Activated T-cell treated with anti-CD3 and anti-CD28 coated beads, Interleukin-2, amount 50 U/mL, for 72 hours (primary cell): ENCODE measurements around the gene P2RX4. TPM values are rescaled to one million over a fixed set of nuclear protein-coding genes. Genes with fewer than 3 reads are reported as not detected.
"Not testable (repeated sequence)": the region's sequence is repeated elsewhere in the genome, so short reads cannot be mapped to it uniquely, and the experiment has no call there.

Source experiments
- ATAC-seq, 2 donors: fragments of 150-1000 bp; cut with Tn5 transposase; replicated peaks in 1 of 2; 2 replicates each; pipeline ENCODE4 v1.10.0; 2021; ENCODE audit warnings: moderate library complexity in 2 of 2, mild to moderate bottlenecking in 1 of 2
- DNase-seq, 2 donors: peaks; one replicate each; pipeline ENCODE4 v3.0.0; 2021 to 2022; ENCODE audit warnings: mixed read lengths in 1 of 2
- H3K27ac Mint-ChIP-seq: one replicate; pipeline ENCODE4 v1.8.0; 2022; ENCODE audit warnings: mild to moderate bottlenecking, moderate library complexity, mixed read lengths
- H3K27me3 Mint-ChIP-seq: one replicate; pipeline ENCODE4 v1.8.0; 2022; ENCODE audit warnings: low read depth, mixed read lengths
- H3K36me3 Mint-ChIP-seq, 2 donors: one replicate each; pipeline ENCODE4 v1.8.0; 2022; ENCODE audit warnings: mixed read lengths in 2 of 2, mild to moderate bottlenecking in 1 of 2; ENCODE audit not compliant: insufficient read depth in 2 of 2
- H3K4me1 Mint-ChIP-seq: one replicate; pipeline ENCODE4 v1.8.0; 2022; ENCODE audit warnings: low read depth, mixed read lengths
- H3K4me3 Mint-ChIP-seq, 2 donors: one replicate each; pipeline ENCODE4 v1.8.0; 2022; ENCODE audit warnings: mild to moderate bottlenecking in 2 of 2, mixed read lengths in 2 of 2, moderate library complexity in 2 of 2
- H3K9me3 Mint-ChIP-seq, 2 donors: one replicate each; pipeline ENCODE4 v1.8.0; 2022; ENCODE audit warnings: mixed read lengths in 2 of 2
- total RNA-seq, 2 donors: library from RNA; stranded (reverse); gene quantifications; one replicate each; pipeline ENCODE4 v1.2.3, GENCODE V29; 2022

Gene P2RX4
- total RNA-seq, 2 donors from 2014 or later: 29.7 to 35.1 TPM

DNA sequence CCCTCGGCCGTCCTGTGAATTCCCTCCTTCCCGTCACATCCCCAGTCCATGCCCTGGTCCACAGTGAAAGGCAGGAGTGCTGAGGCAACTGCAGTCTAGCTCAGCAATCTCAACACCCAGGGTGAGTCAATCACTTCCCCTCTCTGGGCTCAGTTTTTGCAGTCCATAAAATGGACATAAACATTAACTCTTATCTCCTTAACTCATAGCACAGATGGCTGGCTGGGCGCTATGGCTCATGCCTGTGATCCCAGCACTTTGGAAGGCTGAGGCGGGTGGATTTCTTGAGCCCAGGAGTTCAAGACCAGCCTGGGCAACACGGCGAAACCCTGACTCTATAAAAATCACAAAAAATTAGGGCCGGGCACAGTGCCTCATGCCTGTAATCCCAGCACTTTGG, 54.2 kb downstream of the P2RX4 start:
- Mint-ChIP-seq H3K27ac (no peak overlapping the region), H3K9me3 (no peaks in the 10 kb centered on the region), H3K4me3 (no peak overlapping the region), H3K4me1 (no peaks in the 10 kb centered on the region), H3K36me3 (peaks cover 0 to 12% of the 10 kb centered on the region in 2 donors), H3K27me3 (no peaks in the 10 kb centered on the region)
- no peak for DNase-seq
- no peak for ATAC-seq

GRCh38 chr12:121264951-121265515, 55.1 kb downstream of the P2RX4 start:
- no peaks in the 10 kb centered on the region for H3K27me3 Mint-ChIP-seq
- no peaks in the 10 kb centered on the region for H3K4me1 Mint-ChIP-seq
- peaks cover 0 to 12% of the 10 kb centered on the region in 2 donors for H3K36me3 Mint-ChIP-seq
- no peaks in the 10 kb centered on the region for H3K9me3 Mint-ChIP-seq
- H3K4me3 Mint-ChIP-seq: no peak overlapping the region
- ATAC-seq (no peak), DNase-seq (no peak)
- H3K27ac Mint-ChIP-seq: no peak overlapping the region

DNA sequence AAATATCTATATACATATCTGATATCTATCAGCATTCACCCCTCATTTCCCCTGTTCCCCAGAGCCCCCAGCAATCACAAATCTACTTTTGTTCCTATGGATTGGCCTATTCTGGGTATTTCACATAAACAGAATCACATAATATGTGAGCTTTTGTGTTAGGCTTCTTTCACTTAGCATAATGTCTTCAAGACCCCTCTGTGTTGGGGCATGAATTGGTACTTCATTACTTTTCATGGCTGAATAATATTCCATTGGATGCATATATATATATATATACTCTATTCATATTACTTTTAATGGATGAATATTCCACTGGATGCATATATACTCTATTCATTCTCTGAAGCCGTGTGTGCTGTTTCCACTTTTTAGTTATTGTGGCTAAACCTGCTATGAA, 57.9 kb downstream of the P2RX4 start:
- H3K4me1 Mint-ChIP-seq: no peaks in the 10 kb centered on the region
- ATAC-seq: no peak
- H3K27me3 Mint-ChIP-seq: no peaks in the 10 kb centered on the region
- no peaks in the 10 kb centered on the region for H3K9me3 Mint-ChIP-seq
- no peak overlapping the region for H3K4me3 Mint-ChIP-seq
- H3K36me3 Mint-ChIP-seq: peaks cover 2 to 12% of the 10 kb centered on the region in 2 donors
- H3K27ac Mint-ChIP-seq: no peak overlapping the region
- no peak for DNase-seq

DNA sequence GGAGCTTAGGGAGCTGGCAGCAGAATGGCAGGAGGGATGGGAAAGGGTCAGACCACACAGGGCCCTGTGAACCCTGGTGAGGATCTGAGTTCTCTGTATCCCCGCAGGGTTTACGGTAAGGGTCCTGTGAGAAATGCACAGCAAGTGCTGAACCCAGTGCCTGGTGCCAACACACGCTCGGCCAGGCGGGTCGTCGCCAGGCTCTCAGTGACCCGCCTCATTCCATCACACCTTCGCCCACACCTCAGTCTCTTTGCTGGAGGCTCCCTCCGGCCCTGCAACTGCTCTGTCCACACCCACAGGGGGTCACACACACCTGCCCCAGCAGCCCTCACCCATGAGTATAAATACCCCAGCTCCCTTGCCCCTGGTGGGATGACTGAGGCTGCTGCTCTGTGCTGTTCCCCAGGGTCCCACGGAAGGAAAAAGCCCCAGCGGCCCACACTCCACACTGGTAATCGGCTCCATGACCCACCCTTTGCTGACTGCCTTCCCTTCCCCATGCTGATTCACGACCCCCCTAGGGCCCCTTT, 63.5 kb downstream of the P2RX4 start:
- H3K4me1 Mint-ChIP-seq: peaks cover 9% of the 10 kb centered on the region
- no peak overlapping the region for H3K27ac Mint-ChIP-seq
- no peaks in the 10 kb centered on the region for H3K27me3 Mint-ChIP-seq
- H3K36me3 Mint-ChIP-seq: peaks cover 2 to 18% of the 10 kb centered on the region in 2 donors
- no peaks in the 10 kb centered on the region for H3K9me3 Mint-ChIP-seq
- ATAC-seq: no peak
- no peak for DNase-seq
- H3K4me3 Mint-ChIP-seq: no peak overlapping the region

DNA sequence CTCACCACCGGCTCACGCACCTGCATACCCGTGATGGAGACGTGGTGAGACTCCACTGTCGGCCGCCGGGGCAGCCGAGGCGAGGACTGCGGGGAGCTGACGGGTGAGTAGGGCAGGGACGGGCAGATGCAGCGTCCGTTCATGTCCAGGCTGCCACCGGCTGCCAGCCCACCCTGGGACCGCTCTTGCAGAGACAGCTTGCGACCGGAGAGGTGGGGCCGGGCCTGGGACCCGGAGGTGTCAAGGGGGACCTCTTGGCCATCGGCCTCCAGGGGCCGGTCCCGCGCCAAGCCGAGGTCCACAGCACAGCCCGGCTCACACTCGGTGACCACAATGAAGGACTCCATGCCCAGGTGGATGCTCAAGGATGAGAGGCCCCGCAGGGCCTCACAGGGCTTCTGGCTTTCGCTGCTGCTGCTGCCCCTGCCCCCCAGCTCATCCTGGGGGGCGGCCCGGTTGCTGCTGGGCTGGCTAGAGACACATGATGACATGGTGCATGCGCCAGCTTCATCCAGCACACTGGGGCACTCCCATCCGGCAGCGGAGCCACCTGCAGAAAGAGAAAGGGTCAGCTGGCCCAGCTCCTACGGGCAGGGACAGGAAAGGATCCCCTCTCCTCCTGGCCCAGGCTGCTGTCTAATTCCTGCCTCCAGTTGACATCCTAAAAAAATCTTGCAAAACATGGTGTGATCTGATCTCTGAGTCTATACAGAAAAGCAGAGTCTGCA, 64.3 kb downstream of the P2RX4 start:
- no peaks in the 10 kb centered on the region for H3K9me3 Mint-ChIP-seq
- ATAC-seq: no peak
- H3K27ac Mint-ChIP-seq: no peak overlapping the region

DNA sequence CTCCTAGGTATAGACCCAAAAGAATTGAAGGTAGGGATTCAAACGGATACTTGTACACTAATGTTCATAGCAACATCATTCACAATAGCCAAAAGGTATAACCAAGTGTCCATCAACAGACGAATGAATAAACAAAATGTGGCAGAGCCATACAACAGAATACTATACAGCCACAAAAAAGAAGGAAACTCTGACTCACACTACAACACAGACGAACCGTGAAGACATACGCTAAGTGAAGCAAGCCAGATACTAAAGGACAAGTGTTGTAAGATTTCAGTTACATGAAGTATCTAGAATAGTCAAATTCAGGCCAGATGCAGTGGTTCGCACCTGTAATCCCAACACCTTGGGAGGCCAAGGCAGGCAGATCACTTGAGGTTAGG, 67.4 kb downstream of the P2RX4 start:
- ATAC-seq (peak in 1 of 2 donors; percentile 33), DNase-seq (no peak)
- Mint-ChIP-seq H3K27me3 (no peaks in the 10 kb centered on the region), H3K9me3 (no peaks in the 10 kb centered on the region), H3K27ac (no peak overlapping the region), H3K36me3 (peaks cover 0 to 7% of the 10 kb centered on the region in 2 donors), H3K4me3 (no peak overlapping the region), H3K4me1 (peaks cover 9% of the 10 kb centered on the region)

More for the DNA sequence above, 64.3 kb downstream of the P2RX4 start:
- Mint-ChIP-seq H3K27me3 (no peaks in the 10 kb centered on the region), H3K4me1 (peaks cover 9% of the 10 kb centered on the region), H3K36me3 (peaks cover 2 to 18% of the 10 kb centered on the region in 2 donors), H3K4me3 (no peak overlapping the region)
- DNase-seq: no peak

- Mint-ChIP-seq H3K4me3 (no peak overlapping the region), H3K9me3 (no peaks in the 10 kb centered on the region), H3K27me3 (no peaks in the 10 kb centered on the region), H3K4me1 (peaks cover 9% of the 10 kb centered on the region), H3K36me3 (peaks cover 0 to 6% of the 10 kb centered on the region in 2 donors), H3K27ac (no peak overlapping the region)
- ATAC-seq: no peak
- no peak for DNase-seq
Observed at GRCh38 chr12:121278169-121279070, 68.5 kb downstream of the P2RX4 start.

DNA sequence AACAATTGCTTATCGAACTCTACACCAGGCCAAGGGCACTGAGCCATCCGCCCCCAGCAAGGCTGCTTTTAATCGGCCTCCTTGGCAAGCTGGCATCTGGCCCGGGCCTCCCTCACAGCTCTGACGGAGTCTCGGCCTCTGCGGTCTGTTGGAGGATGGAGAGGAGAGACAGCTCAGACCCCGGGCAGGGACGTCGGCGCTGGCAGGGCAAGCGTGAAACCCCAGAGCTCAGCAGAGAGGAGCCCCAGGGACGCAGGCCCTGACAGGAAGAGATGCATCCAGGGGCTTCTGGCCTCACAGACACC, 69.1 kb downstream of the P2RX4 start:
- no peak overlapping the region for H3K27ac Mint-ChIP-seq
- no peaks in the 10 kb centered on the region for H3K9me3 Mint-ChIP-seq
- ATAC-seq (no peak), DNase-seq (no peak)
- H3K36me3 Mint-ChIP-seq: peaks cover 0 to 4% of the 10 kb centered on the region in 2 donors
- H3K27me3 Mint-ChIP-seq: no peaks in the 10 kb centered on the region
- no peak overlapping the region for H3K4me3 Mint-ChIP-seq
- peaks cover 9% of the 10 kb centered on the region for H3K4me1 Mint-ChIP-seq

GRCh38 chr12:121279507-121279915, 69.6 kb downstream of the P2RX4 start:
- H3K27me3 Mint-ChIP-seq: no peaks in the 10 kb centered on the region
- no peak overlapping the region for H3K4me3 Mint-ChIP-seq
- peaks cover 0 to 6% of the 10 kb centered on the region in 2 donors for H3K36me3 Mint-ChIP-seq
- no peak overlapping the region for H3K27ac Mint-ChIP-seq
- peaks cover 9% of the 10 kb centered on the region for H3K4me1 Mint-ChIP-seq
- H3K9me3 Mint-ChIP-seq: no peaks in the 10 kb centered on the region
- no peak for ATAC-seq
- no peak for DNase-seq

DNA sequence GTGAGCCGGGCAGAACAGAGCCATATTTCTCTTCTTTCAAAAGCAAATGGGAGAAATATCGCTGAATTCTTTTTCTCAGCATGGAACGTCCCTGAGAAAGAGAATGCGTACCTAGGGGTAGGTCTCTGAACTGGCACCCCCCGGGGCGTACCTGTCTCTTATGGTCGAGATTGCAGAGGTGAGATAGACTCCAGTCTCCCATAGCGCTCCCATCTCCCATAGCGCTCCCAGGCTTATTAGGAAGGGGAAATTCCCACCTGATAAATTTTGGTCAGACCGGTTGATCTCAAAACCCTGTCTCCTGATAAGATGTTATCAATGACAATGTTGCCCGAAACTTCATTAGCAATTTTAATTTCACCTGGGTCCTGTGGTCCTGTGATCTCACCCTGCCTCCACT, 70.6 kb downstream of the P2RX4 start:
- not testable (repeated sequence) for DNase-seq, H3K27me3 Mint-ChIP-seq

GRCh38 chr12:121281116-121281515, 71.2 kb downstream of the P2RX4 start:
- not testable (repeated sequence) for H3K27me3 Mint-ChIP-seq, DNase-seq, H3K4me1 Mint-ChIP-seq, H3K27ac Mint-ChIP-seq, H3K4me3 Mint-ChIP-seq, ATAC-seq, H3K9me3 Mint-ChIP-seq, H3K36me3 Mint-ChIP-seq

More for the DNA sequence above, 70.6 kb downstream of the P2RX4 start:
- not testable (repeated sequence) for H3K36me3 Mint-ChIP-seq, H3K4me1 Mint-ChIP-seq, ATAC-seq, H3K4me3 Mint-ChIP-seq, H3K9me3 Mint-ChIP-seq, H3K27ac Mint-ChIP-seq

- no peaks in the 10 kb centered on the region for H3K27me3 Mint-ChIP-seq
- no peak for ATAC-seq
- no peak overlapping the region for H3K4me3 Mint-ChIP-seq
- H3K36me3 Mint-ChIP-seq: peaks cover 0 to 4% of the 10 kb centered on the region in 2 donors
- no peak overlapping the region for H3K27ac Mint-ChIP-seq
- H3K4me1 Mint-ChIP-seq: peaks cover 5% of the 10 kb centered on the region
- DNase-seq: no peak
- H3K9me3 Mint-ChIP-seq: no peaks in the 10 kb centered on the region
Observed at GRCh38 chr12:121282072-121282742, 72.3 kb downstream of the P2RX4 start.

GRCh38 chr12:121282910-121283309, 73.0 kb downstream of the P2RX4 start:
- not testable (repeated sequence) for H3K4me1 Mint-ChIP-seq, DNase-seq, H3K9me3 Mint-ChIP-seq, H3K27ac Mint-ChIP-seq, H3K4me3 Mint-ChIP-seq, ATAC-seq, H3K36me3 Mint-ChIP-seq, H3K27me3 Mint-ChIP-seq
